ENCODE results near the gene WHRN. TPM values are rescaled to one million over a fixed set of nuclear protein-coding genes. Genes with fewer than 3 reads are reported as not detected.

The WHRN gene
- total and polyA plus RNA-seq, 9 donors = 0.89 to 5.5 (median 3.3) TPM

DNA sequence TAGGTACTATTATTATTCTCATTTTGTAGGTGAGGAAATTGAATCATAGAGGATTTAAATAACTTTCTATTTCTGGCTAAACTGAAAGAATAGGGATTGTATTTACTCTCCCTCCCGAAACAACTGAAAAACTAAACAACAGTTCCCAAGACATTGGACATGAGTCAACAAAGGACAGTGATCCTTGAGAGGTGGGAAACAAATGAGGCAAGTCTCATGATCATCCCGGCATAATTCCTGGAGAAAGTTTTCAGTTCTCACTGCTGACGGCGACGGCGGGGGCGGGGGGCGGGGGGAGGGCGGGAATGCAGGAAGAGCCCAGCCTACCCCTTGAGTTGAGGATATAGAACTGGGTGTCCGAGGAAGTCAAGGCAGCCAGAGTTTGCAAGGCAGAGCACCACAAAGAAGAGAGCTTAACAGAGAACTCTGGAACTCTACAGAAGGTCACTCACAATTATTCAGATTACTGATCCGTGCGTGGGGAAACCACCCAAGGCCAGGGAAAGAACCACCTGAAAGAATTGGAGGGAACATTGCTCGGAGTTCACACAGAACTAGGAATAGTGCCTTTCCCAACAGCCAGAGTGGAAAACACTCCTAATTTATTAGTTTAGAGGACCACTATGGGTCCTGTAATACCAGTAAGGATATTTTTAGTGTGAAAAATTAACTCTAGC, 27.4 kb upstream of the WHRN start:
- H3K9me3 ChIP-seq (replicated peaks; ENCODE audit: control insufficient read depth, low read depth, low read length) = no peaks in the 10 kb centered on the region
- 0% methylated on average over 1 of the region's 13 CpGs for WGBS (ENCODE audit: insufficient coverage)
- H3K27ac ChIP-seq (ENCODE audit: low read length) = no peak overlapping the region
- H3K36me3 ChIP-seq (ENCODE audit: control insufficient read depth, insufficient read depth, low read length) = no peaks in the 10 kb centered on the region
- no peaks in the 10 kb centered on the region for H3K27me3 ChIP-seq (ENCODE audit: control insufficient read depth, insufficient read depth, low read length)
- H3K4me1 ChIP-seq (ENCODE audit: control insufficient read depth, insufficient read depth, low read length) = no peaks in the 10 kb centered on the region
- DNase-seq = peak; percentile 31
- H3K4me3 ChIP-seq (ENCODE audit: low read length) = no peak overlapping the region

DNA sequence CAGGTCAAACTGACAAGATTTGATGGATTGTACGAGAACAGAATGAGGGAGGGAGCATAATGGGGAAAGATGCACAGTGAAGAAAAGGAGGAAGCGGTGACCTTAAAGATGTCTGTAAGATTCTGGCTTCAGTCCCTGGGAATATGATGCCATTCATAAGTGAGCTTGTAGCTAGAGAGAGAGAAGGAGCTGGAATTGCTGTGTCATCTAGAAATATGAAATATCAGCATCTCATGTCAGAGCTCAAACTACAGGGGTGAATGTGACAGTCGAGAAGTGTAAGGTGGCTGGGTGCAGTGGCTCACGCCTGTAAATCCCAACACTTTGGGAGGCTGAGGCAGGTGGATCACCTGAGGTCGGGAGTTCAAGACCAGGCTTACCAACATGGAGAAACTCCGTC, 24.0 kb upstream of the WHRN start:
- no peak for DNase-seq
- Histone ChIP-seq H3K4me3 (ENCODE audit: low read length) (no peak overlapping the region), H3K4me1 (ENCODE audit: control insufficient read depth, insufficient read depth, low read length) (peaks cover 4% of the 10 kb centered on the region), H3K9me3 (replicated peaks; ENCODE audit: control insufficient read depth, low read depth, low read length) (no peaks in the 10 kb centered on the region), H3K27me3 (ENCODE audit: control insufficient read depth, insufficient read depth, low read length) (no peaks in the 10 kb centered on the region), H3K27ac (ENCODE audit: low read length) (no peak overlapping the region), H3K36me3 (ENCODE audit: control insufficient read depth, insufficient read depth, low read length) (no peaks in the 10 kb centered on the region)
- 95% methylated on average over 5 of the region's 6 CpGs for WGBS (ENCODE audit: insufficient coverage)

DNA sequence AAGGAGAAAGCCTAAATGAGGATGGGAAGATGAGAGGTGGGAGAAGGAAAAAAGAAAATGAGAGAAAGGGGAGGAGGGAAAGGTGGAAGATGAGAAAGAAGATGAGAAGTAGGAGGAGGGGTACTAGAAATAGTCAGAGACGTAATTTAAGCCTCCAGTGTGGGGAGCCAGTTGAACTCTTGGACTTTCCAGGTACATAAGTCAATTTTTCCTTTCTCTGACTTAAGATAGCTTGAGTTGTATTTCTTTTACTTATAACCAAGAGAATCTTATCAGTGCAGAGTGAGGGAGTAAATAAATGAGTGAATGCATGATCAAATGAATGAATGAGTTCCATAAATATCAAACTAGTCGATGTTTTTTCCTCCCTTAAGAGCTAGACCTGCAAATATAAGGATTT, 21.5 kb upstream of the WHRN start:
- no peaks in the 10 kb centered on the region for H3K9me3 ChIP-seq (replicated peaks; ENCODE audit: control insufficient read depth, low read depth, low read length)
- no peak for DNase-seq
- no CpG with 5 or more reads among the region's 2 CpGs for WGBS (ENCODE audit: insufficient coverage)
- H3K27ac ChIP-seq (ENCODE audit: low read length) = no peak overlapping the region
- no peak overlapping the region for H3K4me3 ChIP-seq (ENCODE audit: low read length)
- peaks cover 2% of the 10 kb centered on the region for H3K27me3 ChIP-seq (ENCODE audit: control insufficient read depth, insufficient read depth, low read length)
- no peaks in the 10 kb centered on the region for H3K36me3 ChIP-seq (ENCODE audit: control insufficient read depth, insufficient read depth, low read length)
- H3K4me1 ChIP-seq (ENCODE audit: control insufficient read depth, insufficient read depth, low read length) = peaks cover 10% of the 10 kb centered on the region

DNA sequence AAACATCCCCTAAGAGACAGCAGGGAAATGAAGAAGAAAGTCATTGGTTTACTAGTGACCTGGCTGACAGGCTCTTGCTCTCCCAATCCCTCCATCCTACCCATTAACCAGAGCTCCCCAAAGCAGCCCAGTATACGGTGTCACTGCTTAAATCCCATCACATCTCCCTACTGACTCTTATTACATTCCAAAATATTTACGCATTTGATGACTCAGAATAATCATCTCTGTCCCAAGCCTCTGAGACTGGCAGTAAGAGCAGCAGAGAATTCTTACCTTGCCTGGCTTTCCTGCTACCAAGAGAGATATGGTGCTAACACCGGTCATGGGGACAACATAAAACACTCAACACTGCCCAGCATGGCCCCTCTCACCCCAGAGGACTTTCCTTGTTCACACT, 20.2 kb upstream of the WHRN start:
- Histone ChIP-seq H3K4me3 (ENCODE audit: low read length) (no peak overlapping the region), H3K4me1 (ENCODE audit: control insufficient read depth, insufficient read depth, low read length) (peaks cover 10% of the 10 kb centered on the region), H3K9me3 (replicated peaks; ENCODE audit: control insufficient read depth, low read depth, low read length) (no peaks in the 10 kb centered on the region), H3K27me3 (ENCODE audit: control insufficient read depth, insufficient read depth, low read length) (peaks cover 7% of the 10 kb centered on the region), H3K36me3 (ENCODE audit: control insufficient read depth, insufficient read depth, low read length) (no peaks in the 10 kb centered on the region), H3K27ac (ENCODE audit: low read length) (no peak overlapping the region)
- DNase-seq = no peak
- WGBS (ENCODE audit: insufficient coverage) = 55% methylated on average over 2 of the region's 3 CpGs

DNA sequence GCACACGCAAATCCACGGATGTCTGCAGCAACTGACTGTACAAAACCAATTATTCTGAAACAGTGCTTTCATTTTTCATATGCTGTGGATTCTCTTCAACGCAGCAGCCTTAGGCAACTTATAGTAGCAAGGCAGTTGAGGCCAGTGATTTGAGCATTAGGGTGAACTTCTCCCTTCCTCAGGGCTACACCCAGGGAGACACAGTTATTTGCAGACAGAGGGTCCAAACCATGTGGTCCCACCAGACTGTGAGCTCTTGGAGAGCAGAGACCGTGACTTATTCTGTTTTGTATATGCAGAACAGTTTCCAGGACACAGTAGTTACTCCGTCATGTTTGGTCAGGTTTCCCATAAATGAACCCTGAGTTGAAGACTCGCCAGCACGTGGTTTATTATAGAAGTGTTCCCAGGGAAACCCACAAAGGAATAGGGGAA, 19.0 kb upstream of the WHRN start:
- H3K27ac ChIP-seq (ENCODE audit: low read length) = peak overlapping the region; percentile 76
- WGBS (ENCODE audit: insufficient coverage) = 12% methylated on average over 6 of the region's 7 CpGs
- no peaks in the 10 kb centered on the region for H3K36me3 ChIP-seq (ENCODE audit: control insufficient read depth, insufficient read depth, low read length)
- peaks cover 7% of the 10 kb centered on the region for H3K27me3 ChIP-seq (ENCODE audit: control insufficient read depth, insufficient read depth, low read length)
- no peaks in the 10 kb centered on the region for H3K9me3 ChIP-seq (replicated peaks; ENCODE audit: control insufficient read depth, low read depth, low read length)
- H3K4me3 ChIP-seq (ENCODE audit: low read length) = no peak overlapping the region
- peak; percentile 87 for DNase-seq
- peaks cover 10% of the 10 kb centered on the region for H3K4me1 ChIP-seq (ENCODE audit: control insufficient read depth, insufficient read depth, low read length)

DNA sequence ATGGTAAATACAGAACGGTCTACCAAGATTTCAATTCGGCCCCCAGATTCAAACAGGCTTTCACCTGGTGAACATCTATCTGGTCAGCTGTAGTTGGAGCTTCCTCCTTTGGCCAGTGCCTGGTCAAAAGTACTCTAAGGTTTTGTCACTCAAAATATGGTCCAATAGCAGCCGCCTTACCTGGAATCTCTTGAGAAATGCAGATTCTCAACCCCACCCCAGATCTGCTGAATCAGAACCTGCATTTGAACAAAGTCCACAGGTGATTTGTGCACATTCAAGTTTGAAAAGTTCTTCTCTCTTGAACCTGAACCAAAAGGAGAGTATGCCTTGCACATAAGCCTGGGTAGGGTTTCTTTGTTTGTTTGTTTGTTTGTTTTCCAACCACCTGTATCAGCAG, 17.6 kb upstream of the WHRN start:
- Histone ChIP-seq H3K4me1 (ENCODE audit: control insufficient read depth, insufficient read depth, low read length) (peaks cover 12% of the 10 kb centered on the region), H3K27ac (ENCODE audit: low read length) (no peak overlapping the region), H3K36me3 (ENCODE audit: control insufficient read depth, insufficient read depth, low read length) (no peaks in the 10 kb centered on the region), H3K4me3 (ENCODE audit: low read length) (no peak overlapping the region), H3K9me3 (replicated peaks; ENCODE audit: control insufficient read depth, low read depth, low read length) (no peaks in the 10 kb centered on the region), H3K27me3 (ENCODE audit: control insufficient read depth, insufficient read depth, low read length) (peaks cover 7% of the 10 kb centered on the region)
- 94% methylated on average over 3 of the region's 3 CpGs for WGBS (ENCODE audit: insufficient coverage)
- DNase-seq = no peak

DNA sequence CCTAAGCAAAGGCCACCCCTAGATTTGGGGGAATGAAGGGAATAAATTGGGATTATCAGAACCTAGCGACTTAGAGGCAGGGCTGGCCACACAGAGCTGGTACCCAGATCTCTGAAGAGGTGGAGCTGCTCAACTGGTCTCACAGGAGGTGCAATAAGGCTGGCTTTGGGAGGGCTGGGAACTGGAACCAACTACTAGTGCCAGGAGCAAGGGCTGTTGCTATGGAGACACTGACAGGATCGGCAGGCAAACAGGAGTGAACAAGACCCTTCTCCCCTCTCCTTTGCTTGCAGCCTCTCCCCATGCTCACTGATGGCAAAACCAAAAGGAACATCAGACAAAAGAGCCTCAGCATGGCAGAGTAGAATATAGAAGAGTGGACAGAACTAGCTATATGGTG, 17.0 kb upstream of the WHRN start:
- no peak for DNase-seq
- Histone ChIP-seq H3K4me3 (ENCODE audit: low read length) (no peak overlapping the region), H3K27ac (ENCODE audit: low read length) (no peak overlapping the region), H3K27me3 (ENCODE audit: control insufficient read depth, insufficient read depth, low read length) (peaks cover 7% of the 10 kb centered on the region), H3K9me3 (replicated peaks; ENCODE audit: control insufficient read depth, low read depth, low read length) (no peaks in the 10 kb centered on the region), H3K36me3 (ENCODE audit: control insufficient read depth, insufficient read depth, low read length) (no peaks in the 10 kb centered on the region), H3K4me1 (ENCODE audit: control insufficient read depth, insufficient read depth, low read length) (peaks cover 12% of the 10 kb centered on the region)
- 29% methylated on average over 1 of the region's 2 CpGs for WGBS (ENCODE audit: insufficient coverage)

DNA sequence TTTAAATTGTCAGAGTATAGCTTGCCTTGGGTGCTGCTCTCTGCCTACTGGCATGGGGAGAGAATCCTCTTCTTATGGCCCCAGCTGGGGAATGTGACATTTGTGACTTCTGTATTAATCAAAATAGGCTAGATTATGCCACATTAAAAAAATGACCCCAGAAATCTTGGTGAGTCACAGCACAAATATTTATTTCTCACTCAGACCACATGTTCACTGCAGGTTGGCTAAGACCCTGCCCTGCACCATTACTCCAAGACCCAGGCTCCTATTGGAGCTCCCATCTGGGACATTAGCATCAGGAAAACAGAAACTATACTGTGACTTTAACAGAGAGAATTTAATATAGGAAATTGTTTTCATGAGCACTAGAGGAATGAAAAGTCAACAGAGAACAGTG, 16.6 kb upstream of the WHRN start:
- DNase-seq = no peak
- Histone ChIP-seq H3K27me3 (ENCODE audit: control insufficient read depth, insufficient read depth, low read length) (peaks cover 8% of the 10 kb centered on the region), H3K27ac (ENCODE audit: low read length) (no peak overlapping the region), H3K9me3 (replicated peaks; ENCODE audit: control insufficient read depth, low read depth, low read length) (no peaks in the 10 kb centered on the region), H3K36me3 (ENCODE audit: control insufficient read depth, insufficient read depth, low read length) (no peaks in the 10 kb centered on the region), H3K4me3 (ENCODE audit: low read length) (no peak overlapping the region), H3K4me1 (ENCODE audit: control insufficient read depth, insufficient read depth, low read length) (peaks cover 12% of the 10 kb centered on the region)

DNA sequence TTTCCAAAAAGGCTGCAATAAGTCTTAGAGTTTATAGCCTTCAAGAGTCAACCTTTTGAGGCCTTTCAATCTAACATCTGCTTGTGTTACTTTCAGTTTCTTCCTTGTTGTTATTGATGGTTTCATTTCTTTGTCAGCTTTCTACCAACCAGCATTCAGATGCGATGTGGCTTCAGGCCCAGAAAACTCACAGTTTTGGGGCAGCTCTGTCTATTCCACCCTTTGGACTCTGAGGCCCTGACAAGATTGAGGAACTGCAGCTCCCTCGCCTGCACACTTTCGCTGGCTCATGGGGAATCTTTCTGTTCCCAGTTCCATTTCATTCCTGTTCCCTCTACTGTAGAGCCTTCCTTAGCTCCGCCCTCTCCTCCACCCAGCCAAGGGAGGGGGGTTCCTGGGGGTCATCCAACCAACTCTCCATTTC, 13.3 kb upstream of the WHRN start:
- Histone ChIP-seq H3K9me3 (replicated peaks; ENCODE audit: control insufficient read depth, low read depth, low read length) (no peaks in the 10 kb centered on the region), H3K4me3 (ENCODE audit: low read length) (no peak overlapping the region), H3K27me3 (ENCODE audit: control insufficient read depth, insufficient read depth, low read length) (peaks cover 13% of the 10 kb centered on the region), H3K4me1 (ENCODE audit: control insufficient read depth, insufficient read depth, low read length) (peaks cover 3% of the 10 kb centered on the region), H3K27ac (ENCODE audit: low read length) (no peak overlapping the region), H3K36me3 (ENCODE audit: control insufficient read depth, insufficient read depth, low read length) (no peaks in the 10 kb centered on the region)
- WGBS (ENCODE audit: insufficient coverage) = 89% methylated on average over 1 of the region's 4 CpGs
- DNase-seq = peak; percentile 39

DNA sequence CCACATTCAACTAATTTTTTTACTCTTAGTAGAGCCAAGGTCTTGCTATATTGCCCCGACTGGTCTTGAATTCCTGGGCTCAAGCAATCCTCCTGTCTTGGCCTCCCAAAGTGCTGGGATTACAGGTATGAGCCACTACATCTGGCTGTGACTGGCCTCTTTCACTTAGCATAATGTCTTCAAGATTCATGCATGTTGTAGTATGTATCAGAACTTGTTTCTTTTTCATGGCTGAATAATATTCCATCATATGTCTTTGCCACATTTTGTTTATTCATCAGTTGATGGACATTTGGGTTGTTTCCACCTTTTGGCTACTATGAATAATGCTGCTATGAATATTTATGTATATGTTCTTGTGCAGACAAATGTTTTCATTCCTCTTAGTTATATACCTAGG, 12.8 kb upstream of the WHRN start:
- Histone ChIP-seq H3K27ac (ENCODE audit: low read length) (no peak overlapping the region), H3K4me3 (ENCODE audit: low read length) (no peak overlapping the region), H3K9me3 (replicated peaks; ENCODE audit: control insufficient read depth, low read depth, low read length) (no peaks in the 10 kb centered on the region), H3K4me1 (ENCODE audit: control insufficient read depth, insufficient read depth, low read length) (peaks cover 4% of the 10 kb centered on the region), H3K27me3 (ENCODE audit: control insufficient read depth, insufficient read depth, low read length) (peaks cover 13% of the 10 kb centered on the region), H3K36me3 (ENCODE audit: control insufficient read depth, insufficient read depth, low read length) (no peaks in the 10 kb centered on the region)
- WGBS (ENCODE audit: insufficient coverage) = 100% methylated on average over 1 of the region's 1 CpG
- DNase-seq = no peak

DNA sequence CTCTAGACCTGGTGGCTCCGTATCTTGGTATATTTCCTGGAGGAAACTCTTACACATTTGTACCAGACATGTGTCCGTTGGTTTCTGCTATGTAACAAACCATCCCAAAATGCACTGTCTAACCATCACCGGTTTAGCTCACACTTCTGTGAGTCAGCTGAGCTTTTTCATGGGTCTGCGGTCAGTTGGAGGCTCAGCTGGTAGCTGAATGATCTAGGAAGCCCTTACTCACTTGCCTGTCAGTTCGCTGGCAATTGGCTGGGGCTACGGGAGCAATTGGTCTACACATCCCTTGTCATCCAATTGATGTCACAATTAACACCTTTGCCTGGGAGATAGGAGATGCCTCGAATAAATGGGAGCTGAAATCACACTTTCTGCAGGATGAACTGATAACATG, 11.6 kb upstream of the WHRN start:
- WGBS (ENCODE audit: insufficient coverage) = 61% methylated on average over 4 of the region's 7 CpGs
- peaks cover 4% of the 10 kb centered on the region for H3K4me1 ChIP-seq (ENCODE audit: control insufficient read depth, insufficient read depth, low read length)
- no peak overlapping the region for H3K27ac ChIP-seq (ENCODE audit: low read length)
- peaks cover 11% of the 10 kb centered on the region for H3K27me3 ChIP-seq (ENCODE audit: control insufficient read depth, insufficient read depth, low read length)
- H3K9me3 ChIP-seq (replicated peaks; ENCODE audit: control insufficient read depth, low read depth, low read length) = no peaks in the 10 kb centered on the region
- DNase-seq = no peak
- no peaks in the 10 kb centered on the region for H3K36me3 ChIP-seq (ENCODE audit: control insufficient read depth, insufficient read depth, low read length)
- no peak overlapping the region for H3K4me3 ChIP-seq (ENCODE audit: low read length)
